ENCODE measurements around the gene GALNT2. TPM values are rescaled to one million over a fixed set of nuclear protein-coding genes. Genes with fewer than 3 reads are reported as not detected.

Gene GALNT2
- total RNA-seq, 4 donors from 2014 or later: 47.9 to 78.6 (median 60.0) TPM

- 69 to 74% methylated on average over 3 of the region's 3 CpGs for WGBS, 2 donors
- TF ChIP-seq CTCF (IDR thresholded peaks at IDR 0.05) (no peak), POLR2A (IDR thresholded peaks at IDR 0.05) (no peak), EP300 (IDR thresholded peaks at IDR 0.05) (no peak)
- no peaks in the 10 kb centered on the region for H3K36me3 ChIP-seq
- DNase-seq (ENCODE audit: low spot score in 2 of 2): no peak
- H3K9me3 ChIP-seq: no peaks in the 10 kb centered on the region
- H3K4me1 ChIP-seq: peaks cover 0 to 26% (median 5%) of the 10 kb centered on the region in 4 donors
- H3K27me3 ChIP-seq: no peaks in the 10 kb centered on the region
- peak overlapping the region in 2 of 4 donors; percentile 11 to 30 for H3K27ac ChIP-seq
- H3K4me3 ChIP-seq: no peak overlapping the region
Measured at GRCh38 chr1:230220907-230221306, 153.9 kb downstream of the GALNT2 start.

- WGBS, 2 donors: 92 to 96% methylated on average over 2 of the region's 2 CpGs
- H3K27me3 ChIP-seq: no peaks in the 10 kb centered on the region
- TF ChIP-seq CTCF (IDR thresholded peaks at IDR 0.05) (no peak), POLR2A (IDR thresholded peaks at IDR 0.05) (no peak), EP300 (IDR thresholded peaks at IDR 0.05) (no peak)
- DNase-seq (ENCODE audit: low spot score in 2 of 2): no peak
- peaks cover 0 to 24% (median 5%) of the 10 kb centered on the region in 4 donors for H3K4me1 ChIP-seq
- peak overlapping the region in 1 of 4 donors; percentile 8 for H3K27ac ChIP-seq
- H3K4me3 ChIP-seq: no peak overlapping the region
- no peaks in the 10 kb centered on the region for H3K36me3 ChIP-seq
- H3K9me3 ChIP-seq: no peaks in the 10 kb centered on the region
Measured at GRCh38 chr1:230222678-230223077, 155.6 kb downstream of the GALNT2 start.

- Histone ChIP-seq H3K4me3 (no peak overlapping the region), H3K27ac (peak overlapping the region in 1 of 4 donors; percentile 37), H3K27me3 (no peaks in the 10 kb centered on the region), H3K9me3 (no peaks in the 10 kb centered on the region), H3K4me1 (peaks cover 0 to 22% (median 4%) of the 10 kb centered on the region in 4 donors), H3K36me3 (no peaks in the 10 kb centered on the region)
- no peak for TF ChIP-seq CTCF (IDR thresholded peaks at IDR 0.05)
- no peak for TF ChIP-seq EP300 (IDR thresholded peaks at IDR 0.05)
- TF ChIP-seq POLR2A (IDR thresholded peaks at IDR 0.05): no peak
- DNase-seq (ENCODE audit: low spot score in 2 of 2): no peak
- WGBS, 2 donors: 81 to 84% methylated on average over 18 of the region's 18 CpGs
Measured at GRCh38 chr1:230224101-230224960, 157.3 kb downstream of the GALNT2 start.

- Histone ChIP-seq H3K27ac (no peak overlapping the region), H3K36me3 (no peaks in the 10 kb centered on the region), H3K27me3 (no peaks in the 10 kb centered on the region), H3K4me1 (peaks cover 0 to 24% (median 14%) of the 10 kb centered on the region in 4 donors), H3K9me3 (no peaks in the 10 kb centered on the region), H3K4me3 (no peak overlapping the region)
- TF ChIP-seq EP300 (IDR thresholded peaks at IDR 0.05) (no peak), POLR2A (IDR thresholded peaks at IDR 0.05) (no peak), CTCF (IDR thresholded peaks at IDR 0.05) (no peak)
- WGBS, 2 donors: 88 to 89% methylated on average over 16 of the region's 16 CpGs
- no peak for DNase-seq (ENCODE audit: low spot score in 2 of 2)
Measured at GRCh38 chr1:230226007-230226800, 159.2 kb downstream of the GALNT2 start.

- H3K9me3 ChIP-seq: no peaks in the 10 kb centered on the region
- H3K27me3 ChIP-seq: no peaks in the 10 kb centered on the region
- peaks cover 0 to 29% (median 18%) of the 10 kb centered on the region in 4 donors for H3K4me1 ChIP-seq
- H3K27ac ChIP-seq: no peak overlapping the region
- no peak for DNase-seq (ENCODE audit: low spot score in 2 of 2)
- TF ChIP-seq CTCF (IDR thresholded peaks at IDR 0.05): no peak
- no peak for TF ChIP-seq EP300 (IDR thresholded peaks at IDR 0.05)
- TF ChIP-seq POLR2A (IDR thresholded peaks at IDR 0.05): no peak
- H3K36me3 ChIP-seq: no peaks in the 10 kb centered on the region
- H3K4me3 ChIP-seq: no peak overlapping the region
Measured at GRCh38 chr1:230226814-230227213, 159.8 kb downstream of the GALNT2 start.

All from tibial nerve (tissue), 4 donors.